Activated B cell treated with CpG ODN at 0.5 μM for 24 hours (primary cell): ENCODE measurements around the gene CCNI2. TPM values are rescaled to one million over a fixed set of nuclear protein-coding genes. Genes with fewer than 3 reads are reported as not detected.

Experiments
- ATAC-seq: fragments of 200-7000 bp; cut with Tn5 transposase; one replicate; pipeline ENCODE4 v1.10.0; 2021; ENCODE audit warnings: low read depth, mild to moderate bottlenecking, moderate library complexity
- CTCF ChIA-PET: fragments of 350-600 bp; sonication (Branson Sonifier 250); formaldehyde crosslinking; loops from one replicate; lab custom pipeline; 2021; ENCODE audit warnings: antibody characterized with exemption; lab: Charles Lee
- POLR2A ChIA-PET: fragments of 350-600 bp; sonication (Branson Sonifier 250); formaldehyde crosslinking; loops from one replicate; lab custom pipeline; 2021; ENCODE audit warnings: antibody characterized with exemption; lab: Charles Lee
- DNase-seq: peaks from one replicate; pipeline ENCODE4 v3.0.0; 2022
- H3K27ac Mint-ChIP-seq: one replicate; pipeline ENCODE4 v1.8.0; 2020; ENCODE audit warnings: mixed read lengths
- H3K27me3 Mint-ChIP-seq: one replicate; pipeline ENCODE4 v1.8.0; 2021; ENCODE audit warnings: mixed read lengths
- H3K36me3 Mint-ChIP-seq: one replicate; pipeline ENCODE4 v1.8.0; 2021; ENCODE audit warnings: low read depth, mixed read lengths
- H3K4me1 Mint-ChIP-seq: one replicate; pipeline ENCODE4 v1.8.0; 2021; ENCODE audit warnings: mixed read lengths
- H3K4me3 Mint-ChIP-seq: one replicate; pipeline ENCODE4 v1.8.0; 2020; ENCODE audit warnings: mild to moderate bottlenecking, mixed read lengths
- H3K9me3 Mint-ChIP-seq: one replicate; pipeline ENCODE4 v1.8.0; 2020; ENCODE audit warnings: mixed read lengths
- intact Hi-C: fragments of 100-400 bp; cut with micrococcal nuclease; formaldehyde crosslinking; loops from one replicate; pipeline ENCODE4 v1.15.1; 2024
- total RNA-seq: library from RNA; stranded (reverse); gene quantifications from 2 replicates; pipeline ENCODE4 v1.2.3, GENCODE V29; 2022
- TF ChIP-seq, protein P1 (sequence below): fragments of 200-600 bp; IDR thresholded peaks from one replicate; pipeline ENCODE4 v1.8.0; 2022; ENCODE audit warnings: antibody characterized with exemption, mild to moderate bottlenecking

CCNI2 gene, protein sequence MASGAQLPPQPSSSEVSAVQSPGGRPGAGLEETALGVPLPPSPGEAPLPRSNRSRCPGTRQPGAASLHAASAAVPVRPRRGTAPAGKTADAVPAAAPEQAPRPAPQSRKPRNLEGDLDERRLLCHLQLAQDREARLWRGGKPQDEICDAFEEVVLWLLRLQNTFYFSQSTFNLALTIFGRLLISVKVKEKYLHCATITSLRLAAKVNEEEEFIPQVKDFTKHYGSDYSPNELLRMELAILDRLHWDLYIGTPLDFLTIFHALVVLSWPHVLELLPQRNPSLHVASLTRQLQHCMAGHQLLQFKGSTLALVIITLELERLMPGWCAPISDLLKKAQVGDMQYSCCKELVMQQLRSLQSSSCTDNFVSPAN
- total RNA-seq: 0.44 and 1.5 TPM in 2 replicates

DNA sequence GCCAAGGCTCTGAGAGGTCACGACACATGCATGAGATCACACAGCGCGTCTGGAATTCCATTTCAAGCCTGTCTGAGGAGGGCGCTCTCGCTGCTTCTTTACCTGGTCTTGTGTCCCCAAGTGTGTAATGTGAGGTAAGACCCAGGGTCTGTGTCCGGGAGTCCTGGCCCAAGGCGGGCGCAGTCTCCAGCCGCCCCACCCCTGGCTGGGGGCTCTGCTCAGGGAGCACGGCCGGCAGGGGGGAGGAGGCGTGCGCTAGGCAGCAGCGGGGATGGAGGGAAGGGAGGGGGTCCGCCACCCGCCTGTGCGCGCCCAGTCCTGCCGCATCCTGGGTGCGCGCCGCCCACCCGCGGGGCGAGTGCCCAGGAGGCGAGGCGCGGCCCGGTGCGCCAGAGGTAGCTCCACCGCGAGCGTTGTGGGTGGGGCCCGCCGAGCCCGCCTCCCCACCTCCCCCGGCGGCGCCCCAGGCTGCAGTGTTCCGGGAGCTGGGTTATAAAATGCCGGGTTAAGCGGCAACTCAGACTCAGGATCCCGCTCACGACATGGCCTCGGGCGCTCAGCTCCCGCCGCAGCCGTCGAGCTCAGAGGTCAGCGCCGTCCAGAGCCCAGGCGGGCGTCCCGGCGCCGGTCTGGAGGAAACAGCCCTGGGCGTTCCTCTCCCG, at the start of gene CCNI2:
Gene CCNI2 (plus strand): TSS at position 473 of the 662 bp plus-strand sequence. CDS start 70 bp downstream, at position 543.
- peaks cover 20% of the 10 kb centered on the region for H3K27me3 Mint-ChIP-seq

DNA sequence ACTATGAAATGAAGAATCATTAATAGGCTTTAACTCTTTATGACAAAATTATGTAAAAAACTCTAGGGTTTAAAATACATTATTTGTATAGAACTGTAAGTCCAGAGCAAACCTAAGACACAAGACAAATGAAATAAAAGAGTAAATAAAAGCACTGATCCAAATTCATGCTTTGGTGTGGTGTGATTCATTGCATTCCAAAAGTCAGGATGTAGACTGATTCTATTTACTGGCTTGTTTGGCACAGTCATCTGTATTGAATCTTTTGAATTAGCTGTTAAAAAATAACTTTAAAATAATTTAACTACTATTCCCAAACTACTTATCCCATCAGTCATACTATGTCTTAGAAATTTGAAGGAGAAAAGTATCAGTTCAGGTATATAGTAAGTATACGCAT, 42.4 kb upstream of the CCNI2 start:
- Mint-ChIP-seq H3K27ac (no peak overlapping the region), H3K36me3 (peaks cover 35% of the 10 kb centered on the region), H3K9me3 (no peaks in the 10 kb centered on the region), H3K27me3 (no peaks in the 10 kb centered on the region), H3K4me1 (no peaks in the 10 kb centered on the region), H3K4me3 (no peak overlapping the region)
- intact Hi-C loops: no loop called here
- TF ChIP-seq, protein P1, sequence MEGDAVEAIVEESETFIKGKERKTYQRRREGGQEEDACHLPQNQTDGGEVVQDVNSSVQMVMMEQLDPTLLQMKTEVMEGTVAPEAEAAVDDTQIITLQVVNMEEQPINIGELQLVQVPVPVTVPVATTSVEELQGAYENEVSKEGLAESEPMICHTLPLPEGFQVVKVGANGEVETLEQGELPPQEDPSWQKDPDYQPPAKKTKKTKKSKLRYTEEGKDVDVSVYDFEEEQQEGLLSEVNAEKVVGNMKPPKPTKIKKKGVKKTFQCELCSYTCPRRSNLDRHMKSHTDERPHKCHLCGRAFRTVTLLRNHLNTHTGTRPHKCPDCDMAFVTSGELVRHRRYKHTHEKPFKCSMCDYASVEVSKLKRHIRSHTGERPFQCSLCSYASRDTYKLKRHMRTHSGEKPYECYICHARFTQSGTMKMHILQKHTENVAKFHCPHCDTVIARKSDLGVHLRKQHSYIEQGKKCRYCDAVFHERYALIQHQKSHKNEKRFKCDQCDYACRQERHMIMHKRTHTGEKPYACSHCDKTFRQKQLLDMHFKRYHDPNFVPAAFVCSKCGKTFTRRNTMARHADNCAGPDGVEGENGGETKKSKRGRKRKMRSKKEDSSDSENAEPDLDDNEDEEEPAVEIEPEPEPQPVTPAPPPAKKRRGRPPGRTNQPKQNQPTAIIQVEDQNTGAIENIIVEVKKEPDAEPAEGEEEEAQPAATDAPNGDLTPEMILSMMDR: no peak
- ChIA-PET POLR2A (no interaction called here), CTCF (no interaction called here)
- no peak for ATAC-seq
- DNase-seq: no peak

More for the DNA sequence above, at the start of gene CCNI2:
- Mint-ChIP-seq H3K27ac (no peak within 1 kb of the TSS), H3K36me3 (no peaks in the 10 kb centered on the region), H3K9me3 (no peaks in the 10 kb centered on the region), H3K4me1 (peaks cover 19% of the 10 kb centered on the region), H3K4me3 (peak within 1 kb of the TSS; percentile 73)
- DNase-seq (peak; percentile 48), ATAC-seq (peak; percentile 81)
- intact Hi-C loops: loop anchor here (1.0 to 2.0 kb wide), 2 partner anchors 10 to 74 kb away; partner anchors contain the start of gene KIF3A
- ChIA-PET POLR2A (interaction anchor here (1.7 to 2.0 kb wide), 2 partner anchors 10 to 31 kb away, joined by 5 to 8 read pairs; partner anchors contain the start of gene KIF3A), CTCF (interaction anchor here (1.3 to 2.2 kb wide), 2 partner anchors 9 to 73 kb away, joined by 5 to 6 read pairs; partner anchors contain the start of gene KIF3A)
- TF ChIP-seq, protein P1: no peak

DNA sequence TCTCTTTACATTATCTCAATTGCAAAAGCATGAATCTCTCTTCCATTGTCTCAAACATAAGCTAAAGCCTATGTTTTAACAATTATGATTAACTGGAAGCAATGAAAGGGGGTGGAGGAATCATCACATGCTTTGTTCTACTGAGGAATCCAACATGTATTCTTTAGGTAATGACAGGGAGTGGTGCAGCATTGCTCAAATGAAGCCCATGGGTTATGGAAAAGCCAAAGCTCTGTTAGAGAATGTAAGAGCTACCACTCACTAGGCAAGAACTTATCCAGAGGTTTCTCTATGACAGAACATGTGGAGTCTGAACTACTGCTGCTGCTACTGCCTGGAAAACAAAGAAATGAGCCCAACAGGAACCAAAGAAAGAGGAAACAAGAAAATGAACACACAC, 38.6 kb upstream of the CCNI2 start:
- peaks cover 15% of the 10 kb centered on the region for H3K36me3 Mint-ChIP-seq
- H3K27ac Mint-ChIP-seq: no peak overlapping the region
- no peak for ATAC-seq
- intact Hi-C loops: no loop called here
- TF ChIP-seq, protein P1: no peak
- no peaks in the 10 kb centered on the region for H3K9me3 Mint-ChIP-seq
- H3K4me3 Mint-ChIP-seq: no peak overlapping the region
- no peaks in the 10 kb centered on the region for H3K4me1 Mint-ChIP-seq
- ChIA-PET POLR2A (no interaction called here), CTCF (interaction anchor here (0.6 kb wide), 1 partner anchor 8 kb away, joined by 3 read pairs; no protein-coding TSS in a partner anchor)
- no peaks in the 10 kb centered on the region for H3K27me3 Mint-ChIP-seq
- no peak for DNase-seq

DNA sequence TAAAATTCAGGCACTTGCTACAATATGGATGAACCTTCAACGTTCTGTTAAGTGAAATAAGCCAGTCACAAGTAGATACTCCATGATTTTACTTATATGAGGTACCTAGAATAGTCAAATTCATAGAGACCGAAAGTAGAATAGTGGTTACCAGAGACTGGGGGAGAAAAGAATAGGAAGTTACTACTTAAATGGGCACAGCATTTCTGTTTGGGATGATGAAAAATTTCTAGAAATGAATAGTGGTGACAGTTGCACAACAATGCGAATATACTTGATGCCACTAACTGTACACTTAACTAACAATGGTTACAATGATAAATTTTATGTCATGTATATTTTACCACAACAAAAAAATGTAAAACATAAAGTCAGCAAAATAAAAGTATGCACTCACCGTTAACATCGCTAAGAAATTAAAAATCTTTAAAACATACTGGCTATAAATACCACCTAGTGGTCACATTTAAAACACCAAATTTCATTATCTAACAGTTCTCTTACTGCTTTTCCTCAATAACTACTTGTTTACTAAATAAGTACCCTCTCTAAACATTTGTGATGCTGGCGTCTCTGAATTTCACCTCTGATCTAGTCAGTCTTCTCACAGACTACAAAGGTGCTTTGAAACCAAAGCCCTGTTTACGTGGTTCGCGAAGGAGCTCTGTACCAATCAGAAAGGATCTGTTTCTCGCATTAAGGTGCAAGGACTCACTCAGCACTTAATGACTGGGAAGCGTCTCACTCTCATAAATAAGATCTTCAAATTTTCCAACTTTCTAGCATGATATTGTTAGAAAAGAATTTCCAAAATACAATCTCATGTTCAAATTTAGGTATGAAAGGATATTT, 32.5 kb upstream of the CCNI2 start:
- no peaks in the 10 kb centered on the region for H3K4me1 Mint-ChIP-seq
- no peak overlapping the region for H3K27ac Mint-ChIP-seq

More for the DNA sequence above, 32.5 kb upstream of the CCNI2 start:
- intact Hi-C loops: loop anchor here (1.0 kb wide), 3 partner anchors 188 to 329 kb away; no protein-coding TSS in a partner anchor
- peaks cover 18% of the 10 kb centered on the region for H3K36me3 Mint-ChIP-seq
- no peaks in the 10 kb centered on the region for H3K27me3 Mint-ChIP-seq
- H3K4me3 Mint-ChIP-seq: no peak overlapping the region
- ChIA-PET CTCF (interaction anchor here (0.7 to 2.2 kb wide), 4 partner anchors 187 to 330 kb away, joined by 3 to 11 read pairs (median 4); no protein-coding TSS in a partner anchor), POLR2A (no interaction called here)
- TF ChIP-seq, protein P1: no peak
- no peak for DNase-seq
- ATAC-seq: no peak
- H3K9me3 Mint-ChIP-seq: no peaks in the 10 kb centered on the region
